T-helper 2 cell treated with Interferon-gamma antibody and Interleukin-4, amounts not matched to agents 5 μg/mL and 100 μg/mL, for 36 hours (primary cell): ENCODE data around the gene EPB42.
"Not testable (repeated sequence)": the region's sequence is repeated elsewhere in the genome, so short reads cannot be mapped to it uniquely, and the experiment has no call there.

Source experiments
- DNase-seq: peaks from one replicate; pipeline ENCODE4 v3.0.0; 2021; ENCODE audit warnings: low spot score
- H3K27ac Mint-ChIP-seq: one replicate; pipeline ENCODE4 v1.8.0; 2021; ENCODE audit warnings: mild to moderate bottlenecking, mixed read lengths
- H3K27me3 Mint-ChIP-seq: one replicate; pipeline ENCODE4 v1.8.0; 2021; ENCODE audit warnings: low read depth, mixed read lengths
- H3K36me3 Mint-ChIP-seq: one replicate; pipeline ENCODE4 v1.8.0; 2021; ENCODE audit warnings: low read depth, mixed read lengths
- H3K4me1 Mint-ChIP-seq: one replicate; pipeline ENCODE4 v1.8.0; 2021; ENCODE audit warnings: low read depth, mixed read lengths
- H3K4me3 Mint-ChIP-seq: one replicate; pipeline ENCODE4 v1.8.0; 2022; ENCODE audit warnings: mild to moderate bottlenecking, moderate library complexity, mixed read lengths
- H3K9me3 Mint-ChIP-seq: one replicate; pipeline ENCODE4 v1.8.0; 2021; ENCODE audit warnings: mixed read lengths

Gene EPB42

GRCh38 chr15:43230640-43231115, 9.9 kb upstream of the EPB42 start:
- no peak overlapping the region for H3K27ac Mint-ChIP-seq
- H3K4me1 Mint-ChIP-seq: peaks cover 7% of the 10 kb centered on the region
- DNase-seq: no peak
- no peaks in the 10 kb centered on the region for H3K36me3 Mint-ChIP-seq
- H3K4me3 Mint-ChIP-seq: no peak overlapping the region
- H3K9me3 Mint-ChIP-seq: no peaks in the 10 kb centered on the region
- H3K27me3 Mint-ChIP-seq: no peaks in the 10 kb centered on the region

DNA sequence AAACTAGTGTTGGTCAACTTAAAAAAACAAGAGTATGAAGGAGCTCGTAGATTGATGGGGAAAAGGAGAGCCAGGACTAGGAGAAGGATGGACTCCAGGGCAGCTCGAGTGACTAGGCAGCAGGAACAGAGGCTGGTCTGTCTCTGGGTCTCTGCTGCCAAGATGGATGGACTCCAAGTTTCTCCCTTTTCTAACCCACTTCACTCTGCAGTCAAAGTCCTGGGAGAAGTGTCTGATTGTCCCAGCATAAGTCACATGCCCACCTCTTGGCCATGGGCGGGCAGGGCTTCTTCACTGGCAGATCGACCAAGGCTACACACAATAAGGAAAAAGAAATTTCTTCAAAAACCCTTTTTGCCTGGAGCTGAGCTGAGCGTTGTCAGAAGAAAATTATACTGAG, 9.2 kb upstream of the EPB42 start:
- Mint-ChIP-seq H3K27me3 (no peaks in the 10 kb centered on the region), H3K9me3 (no peaks in the 10 kb centered on the region), H3K27ac (no peak overlapping the region), H3K36me3 (no peaks in the 10 kb centered on the region), H3K4me3 (no peak overlapping the region), H3K4me1 (peaks cover 9% of the 10 kb centered on the region)
- DNase-seq: no peak

- Mint-ChIP-seq H3K4me3 (no peak overlapping the region), H3K9me3 (no peaks in the 10 kb centered on the region), H3K36me3 (no peaks in the 10 kb centered on the region), H3K27me3 (peaks cover 14% of the 10 kb centered on the region), H3K27ac (no peak overlapping the region), H3K4me1 (peaks cover 5% of the 10 kb centered on the region)
- DNase-seq: no peak
Observed at GRCh38 chr15:43226436-43227305, 5.9 kb upstream of the EPB42 start.

- DNase-seq, H3K9me3 Mint-ChIP-seq, H3K27ac Mint-ChIP-seq, H3K4me1 Mint-ChIP-seq, H3K36me3 Mint-ChIP-seq, H3K4me3 Mint-ChIP-seq: not testable (repeated sequence)
- H3K27me3 Mint-ChIP-seq: peaks cover 14% of the 10 kb centered on the region
Observed at GRCh38 chr15:43225950-43226255, 5.1 kb upstream of the EPB42 start.

- peak; percentile 37 for DNase-seq
- Mint-ChIP-seq H3K4me3 (no peak overlapping the region), H3K27me3 (peaks cover 14% of the 10 kb centered on the region), H3K4me1 (peaks cover 5% of the 10 kb centered on the region), H3K36me3 (no peaks in the 10 kb centered on the region), H3K9me3 (no peaks in the 10 kb centered on the region), H3K27ac (no peak overlapping the region)
Observed at GRCh38 chr15:43225201-43225949, 4.6 kb upstream of the EPB42 start.

GRCh38 chr15:43221422-43221821, 604 bp upstream of the EPB42 start:
- Mint-ChIP-seq H3K36me3 (no peaks in the 10 kb centered on the region), H3K27me3 (peaks cover 18% of the 10 kb centered on the region)

DNA sequence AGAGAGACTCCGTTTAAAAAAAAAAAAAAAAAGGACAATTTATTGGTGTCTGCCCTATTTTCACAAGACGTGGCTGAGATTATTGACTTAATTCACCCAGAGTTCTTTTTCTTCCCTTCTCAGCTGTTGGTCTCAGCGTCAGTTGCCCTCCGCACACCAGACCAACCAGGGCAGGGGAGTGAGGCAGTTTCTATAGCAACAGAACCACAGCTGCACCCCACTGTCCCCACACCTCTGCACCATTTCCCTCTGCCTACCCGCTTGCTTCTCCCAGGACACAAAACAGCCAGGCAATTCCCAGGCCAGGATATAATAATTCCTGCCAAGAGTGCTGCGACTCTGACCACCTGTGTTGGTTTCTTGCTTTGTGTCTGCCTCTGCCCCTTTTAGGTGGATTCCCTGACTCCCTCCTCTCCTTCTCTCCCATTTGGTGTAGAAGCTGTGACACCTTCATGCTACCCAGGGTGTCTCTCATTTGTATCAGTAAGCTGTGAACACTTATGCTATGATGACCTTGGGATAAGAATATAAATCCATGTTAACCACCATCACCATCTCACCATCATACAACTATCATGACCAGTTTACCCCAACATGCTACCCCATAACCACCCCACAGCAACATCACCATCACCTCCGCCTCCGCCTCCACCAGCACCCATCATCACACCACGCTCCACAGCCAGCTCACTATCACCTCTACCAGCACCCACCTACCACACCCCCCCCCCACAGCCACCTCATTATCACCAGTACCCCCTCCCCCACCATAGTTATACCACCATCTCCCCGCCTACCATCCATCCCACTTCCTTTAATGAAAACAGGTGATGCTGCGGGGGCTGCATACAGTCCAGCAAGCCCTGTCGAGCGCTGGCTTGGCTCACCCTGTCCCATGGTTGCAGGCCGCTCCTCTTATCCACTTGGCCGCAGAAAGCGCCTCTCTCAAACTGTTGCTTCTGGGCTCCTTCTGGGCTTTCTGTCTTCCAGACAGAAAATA, 589 bp downstream of the EPB42 start:
- Mint-ChIP-seq H3K9me3 (peaks cover 4% of the 10 kb centered on the region), H3K27ac (no peak overlapping the region), H3K4me1 (no peaks in the 10 kb centered on the region), H3K27me3 (peaks cover 18% of the 10 kb centered on the region), H3K36me3 (no peaks in the 10 kb centered on the region), H3K4me3 (no peak overlapping the region)
- DNase-seq: no peak

More at GRCh38 chr15:43221422-43221821, 604 bp upstream of the EPB42 start:
- DNase-seq: no peak
- Mint-ChIP-seq H3K4me3 (no peak overlapping the region), H3K27ac (no peak overlapping the region), H3K9me3 (peaks cover 4% of the 10 kb centered on the region), H3K4me1 (peaks cover 5% of the 10 kb centered on the region)

GRCh38 chr15:43218908-43219706, 1.7 kb downstream of the EPB42 start:
- Mint-ChIP-seq H3K27ac (no peak overlapping the region), H3K27me3 (peaks cover 13% of the 10 kb centered on the region), H3K4me1 (no peaks in the 10 kb centered on the region), H3K4me3 (no peak overlapping the region), H3K36me3 (no peaks in the 10 kb centered on the region), H3K9me3 (peaks cover 4% of the 10 kb centered on the region)
- DNase-seq: no peak

DNA sequence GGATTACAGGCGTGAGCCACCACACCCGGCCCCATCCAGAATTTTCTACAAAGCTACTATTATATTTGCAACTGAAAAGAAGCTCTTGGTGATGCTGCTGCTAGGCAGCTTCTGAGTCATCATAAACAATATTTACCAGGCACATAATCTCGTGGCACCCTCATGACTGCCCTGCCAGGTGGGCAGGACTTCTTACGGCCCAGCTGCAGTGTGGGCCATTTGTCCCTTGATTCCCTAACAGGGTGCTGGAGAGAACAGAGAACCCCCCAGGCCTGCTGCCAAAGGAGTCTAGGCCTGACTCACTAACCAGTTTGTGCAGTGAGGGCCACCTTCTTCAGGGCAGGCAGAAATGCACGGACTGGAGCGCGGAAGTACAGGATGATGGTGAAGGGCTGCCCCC, 4.9 kb downstream of the EPB42 start:
- no peak overlapping the region for H3K27ac Mint-ChIP-seq
- H3K9me3 Mint-ChIP-seq: peaks cover 4% of the 10 kb centered on the region
- H3K27me3 Mint-ChIP-seq: peaks cover 4% of the 10 kb centered on the region
- no peak overlapping the region for H3K4me3 Mint-ChIP-seq
- no peak for DNase-seq
- H3K36me3 Mint-ChIP-seq: no peaks in the 10 kb centered on the region
- no peaks in the 10 kb centered on the region for H3K4me1 Mint-ChIP-seq

- H3K27ac Mint-ChIP-seq: no peak overlapping the region
- no peak for DNase-seq
- H3K36me3 Mint-ChIP-seq: no peaks in the 10 kb centered on the region
- H3K4me1 Mint-ChIP-seq: no peaks in the 10 kb centered on the region
- H3K9me3 Mint-ChIP-seq: peaks cover 4% of the 10 kb centered on the region
- H3K27me3 Mint-ChIP-seq: peaks cover 4% of the 10 kb centered on the region
- H3K4me3 Mint-ChIP-seq: no peak overlapping the region
Observed at GRCh38 chr15:43214592-43215295, 6.1 kb downstream of the EPB42 start.

GRCh38 chr15:43214169-43214568, 6.6 kb downstream of the EPB42 start:
- Mint-ChIP-seq H3K4me1 (no peaks in the 10 kb centered on the region), H3K36me3 (no peaks in the 10 kb centered on the region), H3K27me3 (peaks cover 4% of the 10 kb centered on the region), H3K4me3 (no peak overlapping the region), H3K9me3 (peaks cover 4% of the 10 kb centered on the region), H3K27ac (no peak overlapping the region)
- DNase-seq: no peak

DNA sequence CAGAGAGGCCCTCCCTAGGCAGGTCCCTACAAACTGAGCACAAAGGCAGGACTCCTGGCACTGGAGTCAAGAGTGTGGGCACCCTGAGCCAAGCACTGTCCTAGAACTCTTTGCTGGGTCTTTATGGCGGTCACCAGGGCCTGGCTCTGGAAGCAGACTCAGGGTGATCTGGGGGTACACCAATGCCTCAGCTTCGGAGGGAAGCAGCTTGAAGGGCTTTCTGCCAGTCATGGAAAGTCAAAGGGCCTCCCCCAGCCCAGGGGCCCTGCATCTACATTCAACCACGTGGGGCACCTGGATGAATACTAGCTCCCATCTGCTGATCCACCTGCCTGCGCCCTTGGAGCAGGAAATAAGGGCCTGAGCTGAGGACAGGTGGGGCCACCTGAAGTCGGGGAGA, 7.4 kb downstream of the EPB42 start:
- Mint-ChIP-seq H3K4me1 (no peaks in the 10 kb centered on the region), H3K4me3 (no peak overlapping the region), H3K27ac (no peak overlapping the region), H3K36me3 (no peaks in the 10 kb centered on the region), H3K27me3 (peaks cover 10% of the 10 kb centered on the region), H3K9me3 (peaks cover 4% of the 10 kb centered on the region)
- no peak for DNase-seq
